Naive thymus-derived CD8-positive, alpha-beta T cell (primary cell): ENCODE data around the gene MED22. TPM values are rescaled to one million over a fixed set of nuclear protein-coding genes. Genes with fewer than 3 reads are reported as not detected.
"Not testable (repeated sequence)": the region's sequence is repeated elsewhere in the genome, so short reads cannot be mapped to it uniquely, and the experiment has no call there.

Source experiments
- ATAC-seq, 2 donors: fragments of 150-1000 bp; cut with Tn5 transposase in 1 of 2; sonication (Bioruptor Pico), chemical (Tn5 transposase) in 1 of 2; 1 replicate in 1 of 2; 2 replicates in 1 of 2; pipeline ENCODE4 v1.10.0; 2021; ENCODE audit warnings: mild to moderate bottlenecking in 2 of 2, moderate library complexity in 2 of 2
- POLR2A ChIA-PET: fragments of 350-600 bp; sonication (Branson Sonifier 250); formaldehyde crosslinking; loops from one replicate; lab custom pipeline; 2021; ENCODE audit warnings: antibody characterized with exemption; lab: Charles Lee
- DNase-seq, 10 donors: peaks; one replicate each; pipeline versions ENCODE4 v3.0.0 to v3.0.0-alpha.2; 2020 to 2022
- H3K27ac Mint-ChIP-seq, 10 donors: one replicate each; pipeline ENCODE4 v1.8.0; 2020 to 2022; ENCODE audit warnings: mild to moderate bottlenecking in 10 of 10, mixed read lengths in 10 of 10, moderate library complexity in 4 of 10, inconsistent platforms in 1 of 10
- H3K27me3 Mint-ChIP-seq, 5 donors: one replicate each; pipeline ENCODE4 v1.8.0; 2021 to 2022; ENCODE audit warnings: mixed read lengths in 5 of 5
- H3K36me3 Mint-ChIP-seq, 3 donors: one replicate each; pipeline ENCODE4 v1.8.0; 2020 to 2022; ENCODE audit warnings: mixed read lengths in 3 of 3, mild to moderate bottlenecking in 2 of 3, inconsistent platforms in 1 of 3
- H3K4me1 Mint-ChIP-seq, 4 donors: one replicate each; pipeline ENCODE4 v1.8.0; 2021 to 2022; ENCODE audit warnings: mixed read lengths in 4 of 4
- H3K4me3 Mint-ChIP-seq, 10 donors: one replicate each; pipeline ENCODE4 v1.8.0; 2020 to 2022; ENCODE audit warnings: mild to moderate bottlenecking in 10 of 10, mixed read lengths in 10 of 10, moderate library complexity in 6 of 10, inconsistent platforms in 1 of 10
- H3K9me3 Mint-ChIP-seq, 9 donors: one replicate each; pipeline ENCODE4 v1.8.0; 2020 to 2022; ENCODE audit warnings: mixed read lengths in 9 of 9, mild to moderate bottlenecking in 3 of 9, inconsistent platforms in 1 of 9, moderate library complexity in 1 of 9
- polyA plus RNA-seq, 3 donors: library from polyadenylated mRNA; unstranded; fragments of 300-500 nt; fragmentation: Illumina TruSeq; gene quantifications; one replicate each; pipeline ENCODE4 v1.2.3, GENCODE V29; 2021
- total RNA-seq, 8 experiments: library from RNA in 2 of 8; stranded (reverse) in 2 of 8; gene quantifications; one replicate each; pipeline ENCODE4 v1.2.3 and lab custom pipeline; 2021 to 2026

MED22 gene
- total and polyA plus RNA-seq, 5 experiments from 2014 or later, result 10.3 to 46.4 (median 20.6) TPM

DNA sequence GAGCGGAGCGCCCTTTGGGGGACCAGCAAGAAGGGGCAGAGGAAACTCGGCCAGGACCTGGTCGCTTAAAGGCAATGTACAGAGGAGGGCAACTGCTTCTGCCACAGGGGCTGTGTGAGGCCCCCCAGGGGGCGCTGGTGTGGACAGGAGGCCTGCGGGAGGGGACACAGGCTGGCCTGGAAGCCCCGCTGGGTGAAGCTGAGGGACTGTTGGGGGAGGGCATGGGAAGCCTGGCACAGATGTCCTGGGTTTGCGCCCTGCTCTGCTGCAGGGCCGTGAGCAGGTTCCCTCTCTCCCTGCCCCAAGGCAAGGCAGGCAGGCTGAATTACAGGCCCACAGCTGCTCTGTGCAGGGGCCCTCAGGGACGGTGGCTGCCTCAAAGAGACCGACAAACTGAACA lies 5.4 kb downstream of the MED22 start:
- POLR2A ChIA-PET, result interaction anchor here (1.0 kb wide), 1 partner anchor 13 kb away, joined by 3 read pairs; no protein-coding TSS in a partner anchor
- Mint-ChIP-seq H3K4me1 (peaks cover 24 to 64% (median 50%) of the 10 kb centered on the region in 4 donors), H3K9me3 (no peaks in the 10 kb centered on the region)

GRCh38 chr9:133342069-133342406 lies 5.9 kb downstream of the MED22 start:
- Mint-ChIP-seq H3K36me3 (peaks cover 0 to 48% (median 5%) of the 10 kb centered on the region in 3 donors), H3K27ac (peak overlapping the region in 2 of 10 donors; percentile 22 to 56), H3K4me3 (peak overlapping the region in 2 of 10 donors; percentile 39 to 63), H3K27me3 (no peaks in the 10 kb centered on the region), H3K4me1 (peaks cover 21 to 64% (median 48%) of the 10 kb centered on the region in 4 donors), H3K9me3 (no peaks in the 10 kb centered on the region)
- ATAC-seq, result no peak
- POLR2A ChIA-PET, result no interaction called here
- DNase-seq, result no peak

More for the DNA sequence above, 5.4 kb downstream of the MED22 start:
- Mint-ChIP-seq H3K4me3 (no peak overlapping the region), H3K36me3 (peaks cover 0 to 48% (median 5%) of the 10 kb centered on the region in 3 donors), H3K27me3 (no peaks in the 10 kb centered on the region), H3K27ac (peak overlapping the region in 1 of 10 donors; percentile 22)
- DNase-seq, result no peak
- ATAC-seq, result no peak

DNA sequence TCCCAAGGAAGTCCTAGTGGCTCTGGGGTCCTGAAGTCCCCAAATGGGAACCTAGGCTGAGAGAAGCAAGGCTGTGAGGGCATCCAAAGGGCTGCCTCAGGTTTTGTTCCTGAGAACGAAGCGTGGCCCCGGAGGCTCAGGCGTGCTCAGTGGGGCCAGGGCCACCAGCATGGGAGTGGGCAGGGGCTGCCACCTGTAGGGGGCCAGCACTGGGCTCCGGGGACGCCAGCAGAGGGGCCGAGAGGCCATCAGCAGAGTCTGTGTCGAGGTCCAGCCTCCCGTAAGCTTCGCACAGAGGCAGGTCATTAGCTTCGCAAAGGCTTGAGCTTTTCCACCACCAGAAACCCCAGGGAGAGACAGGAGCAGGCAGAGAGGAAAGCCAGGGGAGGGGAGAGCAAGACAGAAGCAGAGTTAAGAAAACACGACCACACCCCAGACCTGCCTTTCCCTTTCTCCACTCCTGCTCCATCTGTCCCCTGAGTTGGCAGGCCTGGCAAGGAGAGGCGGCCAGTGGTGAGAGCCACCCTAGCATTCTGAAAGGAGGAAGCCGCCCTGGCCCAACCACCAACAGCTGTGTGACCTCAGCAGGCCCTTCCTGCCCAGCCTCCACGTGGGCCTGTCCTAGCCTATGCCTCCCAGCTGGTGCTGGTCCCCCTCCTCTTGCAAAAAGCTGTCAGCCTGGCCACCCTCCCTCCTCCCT lies 6.4 kb downstream of the MED22 start:
- Mint-ChIP-seq H3K4me1 (peaks cover 19 to 64% (median 45%) of the 10 kb centered on the region in 4 donors), H3K36me3 (peaks cover 0 to 48% (median 5%) of the 10 kb centered on the region in 3 donors), H3K4me3 (peak overlapping the region in 2 of 10 donors; percentile 63 to 72), H3K27me3 (no peaks in the 10 kb centered on the region), H3K27ac (peak overlapping the region in 5 of 10 donors; percentile 22 to 88 (median 83)), H3K9me3 (no peaks in the 10 kb centered on the region)
- DNase-seq (no peak), ATAC-seq (no peak)
- POLR2A ChIA-PET, result no interaction called here

DNA sequence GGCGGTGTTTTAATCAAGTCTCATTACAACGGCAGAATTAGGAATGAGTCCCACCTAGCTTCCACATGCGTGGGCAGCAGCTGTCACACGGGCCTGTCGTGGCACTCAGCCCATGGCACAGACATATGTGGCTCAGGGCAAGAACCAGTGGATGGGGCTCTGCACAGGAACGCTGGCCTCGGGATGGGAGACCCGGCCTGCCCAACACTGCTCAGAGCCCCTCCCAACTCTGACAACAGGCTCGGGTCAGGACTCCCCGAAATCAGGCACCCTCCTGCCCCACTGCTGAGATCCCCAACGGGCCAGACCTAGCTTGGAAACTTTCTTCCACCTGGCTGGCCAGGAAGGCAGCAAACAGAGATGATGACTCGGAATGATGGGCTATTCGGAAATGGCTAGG lies 7.0 kb downstream of the MED22 start:
- Mint-ChIP-seq H3K27me3 (no peaks in the 10 kb centered on the region), H3K4me1 (peaks cover 20 to 63% (median 45%) of the 10 kb centered on the region in 4 donors), H3K36me3 (peaks cover 0 to 47% (median 5%) of the 10 kb centered on the region in 3 donors), H3K27ac (peak overlapping the region; percentile 67 to 93 (median 84)), H3K9me3 (no peaks in the 10 kb centered on the region), H3K4me3 (peak overlapping the region in 5 of 10 donors; percentile 4 to 72 (median 63))
- ATAC-seq (no peak), DNase-seq (no peak)
- POLR2A ChIA-PET, result interaction anchor here (1.3 to 2.1 kb wide), 2 partner anchors 34 to 310 kb away, joined by 5 to 6 read pairs; partner anchors contain the start of gene GTF3C5

- Mint-ChIP-seq H3K27ac (peak overlapping the region; percentile 67 to 93 (median 84)), H3K4me3 (peak overlapping the region in 5 of 10 donors; percentile 30 to 72 (median 63)), H3K9me3 (no peaks in the 10 kb centered on the region), H3K4me1 (peaks cover 22 to 66% (median 49%) of the 10 kb centered on the region in 4 donors), H3K36me3 (peaks cover 0 to 49% (median 5%) of the 10 kb centered on the region in 3 donors), H3K27me3 (no peaks in the 10 kb centered on the region)
- POLR2A ChIA-PET, result interaction anchor here (1.3 to 2.1 kb wide), 4 partner anchors 9 to 310 kb away, joined by 5 to 11 read pairs (median 8); partner anchors contain the start of genes GTF3C5, MED22, RPL7A and SURF1
- ATAC-seq (no peak), DNase-seq (no peak)
Observed at GRCh38 chr9:133340256-133340655, 7.7 kb downstream of the MED22 start.

GRCh38 chr9:133339641-133340040 lies 8.3 kb downstream of the MED22 start:
- Mint-ChIP-seq H3K4me1 (peaks cover 22 to 72% (median 52%) of the 10 kb centered on the region in 4 donors), H3K36me3 (peaks cover 0 to 45% (median 5%) of the 10 kb centered on the region in 3 donors), H3K27me3 (no peaks in the 10 kb centered on the region), H3K27ac (peak overlapping the region in 8 of 10 donors; percentile 20 to 88 (median 74)), H3K9me3 (no peaks in the 10 kb centered on the region), H3K4me3 (peak overlapping the region in 4 of 10 donors; percentile 29 to 57 (median 33))
- POLR2A ChIA-PET, result interaction anchor here (0.6 to 2.1 kb wide), 5 partner anchors 9 to 1014 kb away, joined by 5 to 11 read pairs (median 6); partner anchors contain the start of genes GTF3C5, MED22, RPL7A and SURF1
- DNase-seq, result no peak
- no peak for ATAC-seq

DNA sequence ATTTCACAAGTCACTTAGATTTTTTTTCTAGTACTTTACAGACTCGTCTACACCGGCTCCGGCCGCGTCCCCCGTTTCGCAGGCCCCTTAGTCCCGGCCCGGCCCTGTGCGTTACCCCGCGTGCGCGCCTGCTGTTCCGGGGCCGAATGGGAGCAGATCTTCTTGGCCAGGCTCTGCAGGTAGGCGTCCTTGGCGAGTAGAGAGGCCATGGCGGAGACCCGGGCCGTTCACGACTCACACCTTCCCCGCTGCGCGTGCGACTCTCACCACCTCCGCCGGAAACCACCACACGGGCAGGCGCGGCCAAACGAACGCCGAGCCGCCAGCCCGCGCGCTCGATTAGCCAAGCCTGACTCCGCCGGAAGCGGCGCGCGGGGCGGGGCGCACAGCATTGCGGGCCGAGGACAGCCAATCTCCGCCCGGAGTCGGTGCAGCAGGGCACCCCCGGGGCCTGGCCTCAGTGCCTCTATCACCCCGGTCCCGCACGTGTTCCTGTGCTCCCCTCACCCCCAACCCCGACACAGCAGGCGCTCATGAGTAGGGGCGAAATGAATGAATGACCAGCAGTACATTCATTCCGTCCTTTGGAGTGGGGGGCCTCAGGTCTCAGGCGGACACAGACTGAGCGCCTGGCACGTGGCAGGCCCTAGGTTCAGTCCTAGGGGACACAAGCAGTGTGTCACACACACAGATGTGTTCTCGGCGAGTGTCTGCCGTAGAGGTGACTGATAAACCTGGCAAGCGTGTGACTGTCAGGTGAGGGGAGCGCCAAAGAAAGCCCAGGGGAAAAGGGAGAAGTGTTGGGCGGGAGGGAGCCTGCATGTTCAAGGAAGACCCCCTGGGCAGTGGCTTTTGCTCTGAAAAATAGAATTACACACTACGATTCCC lies 11.8 kb downstream of the MED22 start, which contains the start of gene SURF6:
SURF6 (minus strand) TSS at position 265 of the 888 bp plus-strand sequence; CDS start at position 209, 56 bp downstream.
- no peaks in the 10 kb centered on the region for H3K27me3 Mint-ChIP-seq
- peak; percentile 88 to 94 (median 92) for DNase-seq
- no peaks in the 10 kb centered on the region for H3K9me3 Mint-ChIP-seq
- peaks cover 22 to 65% (median 60%) of the 10 kb centered on the region in 4 donors for H3K4me1 Mint-ChIP-seq
- peak; percentile 93 to 95 for ATAC-seq
- peaks cover 0 to 54% (median 7%) of the 10 kb centered on the region in 3 donors for H3K36me3 Mint-ChIP-seq
- peak within 1 kb of the TSS; percentile 90 to 98 (median 96) for H3K4me3 Mint-ChIP-seq
- POLR2A ChIA-PET, result interaction anchor here (0.7 to 2.2 kb wide), 6 partner anchors 12 to 149 kb away, joined by 3 to 21 read pairs (median 4); partner anchors contain the start of genes MED22, RPL7A, SURF1 and SURF2
- peak within 1 kb of the TSS; percentile 89 to 98 (median 96) for H3K27ac Mint-ChIP-seq

DNA sequence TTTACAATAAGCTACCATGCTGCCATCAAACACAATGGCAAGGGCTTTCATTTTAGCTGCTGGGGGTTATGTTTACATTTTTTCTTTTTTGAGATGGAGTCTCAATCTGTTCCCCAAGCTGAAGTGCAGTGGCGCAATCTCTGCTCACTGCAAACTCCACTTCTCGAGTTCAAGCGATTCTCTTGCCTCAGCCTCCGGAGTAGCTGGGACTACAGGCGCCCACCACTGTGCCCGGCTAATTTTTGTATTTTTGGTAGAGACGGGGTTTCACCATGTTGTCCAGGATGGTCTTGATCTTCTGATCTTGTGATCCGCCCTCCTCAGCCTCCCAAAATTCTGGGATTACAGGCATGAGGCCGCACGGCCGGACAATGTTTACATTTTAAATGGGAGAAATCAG lies 13.0 kb downstream of the MED22 start:
- peaks cover 0 to 57% (median 6%) of the 10 kb centered on the region in 3 donors for H3K36me3 Mint-ChIP-seq

DNA sequence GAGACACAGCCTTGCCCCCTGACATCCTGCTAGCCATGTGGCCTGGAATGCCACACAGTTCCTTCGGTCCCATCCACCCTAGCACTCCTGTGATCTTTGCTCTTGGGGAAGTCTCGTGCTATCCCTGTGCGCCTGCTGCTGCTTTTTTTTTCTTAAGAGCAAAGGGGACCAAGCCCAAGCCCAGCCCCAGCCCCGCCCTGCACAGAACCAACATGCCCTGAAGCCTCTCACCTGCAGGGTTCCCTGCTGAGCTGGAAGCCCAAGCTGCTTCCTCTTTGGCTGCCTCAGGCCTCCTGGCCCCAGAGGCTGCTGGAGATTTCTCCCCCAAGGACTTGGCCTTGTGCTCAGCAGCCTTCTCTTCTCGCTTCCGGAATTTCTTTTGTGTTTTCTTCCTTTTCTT lies 13.8 kb downstream of the MED22 start:
- peaks cover 12 to 50% (median 44%) of the 10 kb centered on the region in 4 donors for H3K4me1 Mint-ChIP-seq
- H3K27me3 Mint-ChIP-seq, result no peaks in the 10 kb centered on the region
- POLR2A ChIA-PET, result interaction anchor here (0.6 to 2.2 kb wide), 4 partner anchors 14 to 40 kb away, joined by 3 to 21 read pairs (median 10); partner anchors contain the start of genes MED22, RPL7A, SURF1 and SURF2
- H3K9me3 Mint-ChIP-seq, result no peaks in the 10 kb centered on the region
- ATAC-seq (no peak), DNase-seq (no peak)
- peak overlapping the region in 4 of 10 donors; percentile 27 to 57 (median 52) for H3K27ac Mint-ChIP-seq
- peaks cover 0 to 55% (median 3%) of the 10 kb centered on the region in 3 donors for H3K36me3 Mint-ChIP-seq
- H3K4me3 Mint-ChIP-seq, result peak overlapping the region in 8 of 10 donors; percentile 8 to 98 (median 56)

More for the DNA sequence above, 13.0 kb downstream of the MED22 start:
- Mint-ChIP-seq H3K4me1 (peaks cover 16 to 55% (median 49%) of the 10 kb centered on the region in 4 donors), H3K4me3 (peak overlapping the region; percentile 90 to 98 (median 96)), H3K27ac (peak overlapping the region in 9 of 10 donors; percentile 89 to 97 (median 95))
- ATAC-seq, H3K27me3 Mint-ChIP-seq, H3K9me3 Mint-ChIP-seq, DNase-seq: not testable (repeated sequence)
- POLR2A ChIA-PET, result interaction anchor here (1.2 to 2.2 kb wide), 4 partner anchors 9 to 42 kb away, joined by 3 to 21 read pairs (median 10); partner anchors contain the start of genes MED22, RPL7A, SURF1 and SURF2

DNA sequence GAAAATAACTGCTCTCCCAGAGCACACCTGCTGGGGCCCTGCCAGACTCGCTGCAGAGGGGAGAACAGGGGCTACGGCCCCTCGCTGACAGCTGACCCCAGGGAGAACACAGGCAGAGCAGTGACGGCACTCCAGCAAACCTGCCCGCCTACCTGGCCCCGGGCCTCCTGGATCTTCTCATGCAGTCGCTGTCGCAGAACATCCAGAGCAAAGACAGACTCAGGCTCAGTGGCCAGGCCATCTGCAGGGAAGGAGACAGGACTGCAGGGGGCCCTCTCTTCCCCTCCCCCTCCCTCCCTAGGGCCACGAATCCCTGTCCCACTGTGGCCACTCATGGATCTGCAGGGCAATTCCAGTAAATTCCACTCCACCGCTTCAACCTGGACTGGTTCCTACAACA lies 14.4 kb downstream of the MED22 start:
- POLR2A ChIA-PET, result interaction anchor here (0.5 to 0.7 kb wide), 3 partner anchors 19 to 683 kb away, joined by 3 read pairs; no protein-coding TSS in a partner anchor
- Mint-ChIP-seq H3K9me3 (no peaks in the 10 kb centered on the region), H3K4me1 (peaks cover 13 to 48% (median 41%) of the 10 kb centered on the region in 4 donors), H3K27me3 (no peaks in the 10 kb centered on the region), H3K36me3 (peaks cover 0 to 50% (median 3%) of the 10 kb centered on the region in 3 donors), H3K27ac (peak overlapping the region in 3 of 10 donors; percentile 14 to 51 (median 19)), H3K4me3 (peak overlapping the region in 3 of 10 donors; percentile 22 to 62 (median 41))
- DNase-seq (no peak), ATAC-seq (no peak)

DNA sequence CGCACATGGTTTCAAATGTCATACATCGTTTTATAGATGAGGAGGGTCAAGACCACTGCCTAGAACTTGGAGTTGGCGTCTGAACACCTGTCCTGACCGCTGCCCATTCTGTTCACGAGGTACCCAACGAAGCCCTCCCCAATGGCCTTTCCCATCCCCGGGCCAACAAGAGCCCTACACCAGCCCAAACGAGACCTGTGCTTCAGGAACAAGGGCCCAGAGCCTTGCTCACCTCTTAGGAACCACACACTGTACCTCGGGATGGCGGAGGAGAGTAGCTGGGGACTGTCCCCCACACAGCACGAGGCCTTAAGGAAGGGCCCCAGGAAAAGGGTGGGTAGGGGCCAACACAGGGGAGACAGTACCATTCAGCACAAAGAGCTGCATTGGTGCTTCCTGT lies 14.9 kb downstream of the MED22 start:
- peak overlapping the region in 3 of 10 donors; percentile 19 to 40 (median 32) for H3K27ac Mint-ChIP-seq
- H3K4me1 Mint-ChIP-seq, result peaks cover 17 to 53% (median 42%) of the 10 kb centered on the region in 4 donors
- DNase-seq (no peak), ATAC-seq (no peak)
- POLR2A ChIA-PET, result interaction anchor here (0.5 kb wide), 1 partner anchor 683 kb away, joined by 3 read pairs; no protein-coding TSS in a partner anchor
- no peaks in the 10 kb centered on the region for H3K9me3 Mint-ChIP-seq
- no peaks in the 10 kb centered on the region for H3K27me3 Mint-ChIP-seq
- peaks cover 0 to 50% (median 3%) of the 10 kb centered on the region in 3 donors for H3K36me3 Mint-ChIP-seq
- peak overlapping the region in 3 of 10 donors; percentile 22 to 45 (median 41) for H3K4me3 Mint-ChIP-seq
